Gastroesophageal sphincter (tissue), 3 donors: ENCODE results near the gene ZFAND4.

ENCODE experiments used
- POLR2A ChIP-seq, 2 donors: fragments of 450-650 bp; IDR thresholded peaks; one replicate each; pipeline ENCODE4 v1.6.1; 2017; ENCODE audit warnings: antibody characterized with exemption in 2 of 2, mild to moderate bottlenecking in 2 of 2, moderate library complexity in 1 of 2
- POLR2AphosphoS5 ChIP-seq: sonication (generic); formaldehyde crosslinking; IDR thresholded peaks from one replicate; pipeline ENCODE4 v1.6.1; 2017; ENCODE audit warnings: antibody characterized with exemption
- TF ChIP-seq, protein P1 (sequence below), 4 experiments: fragments of 200-600 bp in 2 of 4; fragments of 450-650 bp in 2 of 4; sonication (generic) in 1 of 4; IDR thresholded peaks; one replicate each; pipeline ENCODE4 v1.5.1; 2017 to 2019; ENCODE audit warnings: antibody characterized with exemption in 4 of 4, mild to moderate bottlenecking in 2 of 4, moderate library complexity in 2 of 4

DNA sequence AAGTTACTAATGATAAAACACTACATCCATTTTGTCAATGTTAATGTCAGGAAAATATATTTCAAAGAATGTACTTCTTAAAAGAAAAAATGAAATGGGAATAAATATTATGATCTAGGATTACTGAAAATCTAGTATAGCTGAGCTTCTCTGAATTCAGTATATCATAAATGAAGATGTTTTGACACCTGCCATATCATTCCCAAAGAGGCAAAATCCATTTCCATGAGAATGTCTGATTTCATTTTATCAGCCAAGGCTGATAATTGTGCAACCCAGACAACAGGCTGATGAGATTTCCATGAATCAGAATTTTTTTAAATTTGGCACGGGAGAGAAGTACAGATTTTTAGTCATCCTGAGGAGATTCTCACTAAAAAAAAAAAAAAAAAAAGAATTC lies 32.5 kb downstream of the ZFAND4 start:
- TF ChIP-seq, protein P1, sequence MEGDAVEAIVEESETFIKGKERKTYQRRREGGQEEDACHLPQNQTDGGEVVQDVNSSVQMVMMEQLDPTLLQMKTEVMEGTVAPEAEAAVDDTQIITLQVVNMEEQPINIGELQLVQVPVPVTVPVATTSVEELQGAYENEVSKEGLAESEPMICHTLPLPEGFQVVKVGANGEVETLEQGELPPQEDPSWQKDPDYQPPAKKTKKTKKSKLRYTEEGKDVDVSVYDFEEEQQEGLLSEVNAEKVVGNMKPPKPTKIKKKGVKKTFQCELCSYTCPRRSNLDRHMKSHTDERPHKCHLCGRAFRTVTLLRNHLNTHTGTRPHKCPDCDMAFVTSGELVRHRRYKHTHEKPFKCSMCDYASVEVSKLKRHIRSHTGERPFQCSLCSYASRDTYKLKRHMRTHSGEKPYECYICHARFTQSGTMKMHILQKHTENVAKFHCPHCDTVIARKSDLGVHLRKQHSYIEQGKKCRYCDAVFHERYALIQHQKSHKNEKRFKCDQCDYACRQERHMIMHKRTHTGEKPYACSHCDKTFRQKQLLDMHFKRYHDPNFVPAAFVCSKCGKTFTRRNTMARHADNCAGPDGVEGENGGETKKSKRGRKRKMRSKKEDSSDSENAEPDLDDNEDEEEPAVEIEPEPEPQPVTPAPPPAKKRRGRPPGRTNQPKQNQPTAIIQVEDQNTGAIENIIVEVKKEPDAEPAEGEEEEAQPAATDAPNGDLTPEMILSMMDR (IDR thresholded peaks at IDR 0.05), result no peak
- TF ChIP-seq POLR2AphosphoS5, result no peak
- TF ChIP-seq POLR2A (IDR thresholded peaks at IDR 0.05), result no peak
